Measurements from ENCODE around the gene PRSS58. TPM values are rescaled to one million over a fixed set of nuclear protein-coding genes. Genes with fewer than 3 reads are reported as not detected.

Gene PRSS58
- total RNA-seq (not detected), polyA plus RNA-seq (not detected)
- long read RNA-seq, donor 1: 0 reads
- long read RNA-seq, donor 2: 0 reads

- Histone ChIP-seq H3K27me3 (replicated peaks in 1 of 7) (no peaks in the 10 kb centered on the region), H3K4me1 (no peaks in the 10 kb centered on the region), H3K9me3 (peaks cover 0 to 19% (median 5%) of the 10 kb centered on the region in 8 donors), H3K36me3 (no peaks in the 10 kb centered on the region), H3K27ac (no peak within 1 kb of the TSS), H3K4me3 (no peak within 1 kb of the TSS)
- TF ChIP-seq CTCF (IDR thresholded peaks at IDR 0.05 in 8 of 11, conservative IDR thresholded peaks at IDR 0.05 in 3 of 11) (no peak), POLR2A (IDR thresholded peaks at IDR 0.05) (no peak), POLR2AphosphoS5 (IDR thresholded peaks at IDR 0.05) (no peak)
- intact Hi-C loops (cut with DNase I; ENCODE audit: low total_unique reads): no loop called here
- 41 to 90% (median 62%) methylated on average over 1 of the region's 1 CpG for WGBS, 5 donors
- no peak for DNase-seq
Measured at GRCh38 chr7:142257958-142258357, at the start of gene PRSS58. PRSS58 (minus strand) TSS chr7:142258058; CDS start chr7:142257707, 351 bp downstream.

GRCh38 chr7:142307246-142307900 lies 49.5 kb upstream of the PRSS58 start:
- intact Hi-C loops (cut with DNase I; ENCODE audit: low total_unique reads): no loop called here
- H3K4me3 ChIP-seq: no peak overlapping the region
- H3K27ac ChIP-seq: no peak overlapping the region
- no peaks in the 10 kb centered on the region for H3K36me3 ChIP-seq
- H3K9me3 ChIP-seq: no peaks in the 10 kb centered on the region
- H3K4me1 ChIP-seq: no peaks in the 10 kb centered on the region
- no peak for DNase-seq
- TF ChIP-seq CTCF (IDR thresholded peaks at IDR 0.05 in 8 of 11, conservative IDR thresholded peaks at IDR 0.05 in 3 of 11) (no peak), POLR2A (IDR thresholded peaks at IDR 0.05) (no peak), POLR2AphosphoS5 (IDR thresholded peaks at IDR 0.05) (no peak)
- peaks cover 0 to 25% (median 0%) of the 10 kb centered on the region in 7 donors for H3K27me3 ChIP-seq (replicated peaks in 1 of 7)
- 78 to 87% (median 84%) methylated on average over 11 of the region's 11 CpGs for WGBS, 5 donors

GRCh38 chr7:142303650-142304049 lies 45.8 kb upstream of the PRSS58 start:
- Histone ChIP-seq H3K9me3 (no peaks in the 10 kb centered on the region), H3K4me1 (no peaks in the 10 kb centered on the region), H3K36me3 (no peaks in the 10 kb centered on the region), H3K27ac (no peak overlapping the region), H3K4me3 (no peak overlapping the region), H3K27me3 (replicated peaks in 1 of 7) (peaks cover 0 to 30% (median 0%) of the 10 kb centered on the region in 7 donors)
- WGBS, 5 donors: 8 to 23% (median 11%) methylated on average over 2 of the region's 2 CpGs
- intact Hi-C loops (cut with DNase I; ENCODE audit: low total_unique reads): no loop called here
- peak in 3 of 11 experiments; percentile 21 to 42 (median 26) for TF ChIP-seq CTCF (IDR thresholded peaks at IDR 0.05 in 8 of 11, conservative IDR thresholded peaks at IDR 0.05 in 3 of 11)
- TF ChIP-seq POLR2A (IDR thresholded peaks at IDR 0.05): no peak
- no peak for TF ChIP-seq POLR2AphosphoS5 (IDR thresholded peaks at IDR 0.05)
- DNase-seq: no peak

- no peak for TF ChIP-seq POLR2AphosphoS5 (IDR thresholded peaks at IDR 0.05)
- peak in 3 of 11 experiments; percentile 16 to 20 (median 18) for TF ChIP-seq CTCF (IDR thresholded peaks at IDR 0.05 in 8 of 11, conservative IDR thresholded peaks at IDR 0.05 in 3 of 11)
- TF ChIP-seq POLR2A (IDR thresholded peaks at IDR 0.05): no peak
- no peaks in the 10 kb centered on the region for H3K4me1 ChIP-seq
- no peak overlapping the region for H3K4me3 ChIP-seq
- DNase-seq: no peak
- no peaks in the 10 kb centered on the region for H3K36me3 ChIP-seq
- peaks cover 0 to 34% (median 0%) of the 10 kb centered on the region in 7 donors for H3K27me3 ChIP-seq (replicated peaks in 1 of 7)
- 51 to 61% (median 56%) methylated on average over 3 of the region's 3 CpGs for WGBS, 5 donors
- no peaks in the 10 kb centered on the region for H3K9me3 ChIP-seq
- intact Hi-C loops (cut with DNase I; ENCODE audit: low total_unique reads): no loop called here
- no peak overlapping the region for H3K27ac ChIP-seq
Measured at GRCh38 chr7:142301923-142302550, 44.2 kb upstream of the PRSS58 start.
